ENCODE measurements around the gene LSM4. TPM values are rescaled to one million over a fixed set of nuclear protein-coding genes. Genes with fewer than 3 reads are reported as not detected.
"Not testable (repeated sequence)": the region's sequence is repeated elsewhere in the genome, so short reads cannot be mapped to it uniquely, and the experiment has no call there.

The LSM4 gene
- total and polyA plus RNA-seq, 2 experiments from 2014 or later, result 200 to 203 TPM

DNA sequence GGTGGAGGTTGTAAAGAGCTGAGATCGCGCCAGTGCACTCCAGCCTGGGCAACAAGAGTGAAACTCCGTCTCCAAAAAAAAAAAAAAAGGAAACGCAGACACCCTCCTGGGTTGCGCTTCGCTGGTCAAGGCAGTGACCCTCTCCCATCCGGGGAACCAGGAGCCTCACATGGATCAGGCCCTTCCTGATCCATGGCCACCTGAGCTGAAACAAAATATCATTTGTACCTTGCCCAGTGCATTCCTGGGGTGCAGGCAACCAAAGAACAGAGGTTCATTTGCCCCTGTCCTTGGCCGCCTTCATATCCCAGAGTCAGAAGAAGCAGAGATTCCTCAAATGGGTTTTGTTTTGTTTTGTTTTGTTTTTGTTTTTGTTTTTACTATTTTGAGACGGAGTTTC, 8.0 kb upstream of the LSM4 start:
- WGBS, 2 experiments (ENCODE audit: low coverage in 1 of 2, low lambda C conversion rate in 2 of 2, missing lambda C conversion rate in 2 of 2), result 57 to 62% methylated on average over 9 of the region's 9 CpGs
- no peak for DNase-seq

DNA sequence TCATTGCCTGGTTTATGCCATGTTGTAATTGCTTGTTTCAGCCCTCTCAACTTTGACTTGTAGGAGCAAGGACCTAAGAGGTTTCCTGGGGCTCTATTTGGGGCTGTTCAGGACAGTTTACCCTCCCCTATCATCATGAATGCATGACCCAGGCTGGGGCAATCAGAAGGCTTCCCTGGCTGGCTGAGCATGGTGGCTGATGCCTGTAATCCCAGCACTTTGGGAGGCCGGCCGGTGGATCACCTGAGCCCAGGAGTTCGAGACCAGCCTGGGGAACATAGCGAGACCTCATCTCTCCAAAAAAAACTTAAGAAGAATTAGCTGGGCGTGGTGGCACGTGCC, 6.1 kb upstream of the LSM4 start:
- no peaks in the 10 kb centered on the region for H3K36me3 ChIP-seq (ENCODE audit: low read depth)
- H3K27me3 ChIP-seq (replicated peaks; ENCODE audit: insufficient read depth), result no peaks in the 10 kb centered on the region
- H3K4me1 ChIP-seq (ENCODE audit: insufficient read depth), result peaks cover 8% of the 10 kb centered on the region
- WGBS, 2 experiments (ENCODE audit: low coverage in 1 of 2, low lambda C conversion rate in 2 of 2, missing lambda C conversion rate in 2 of 2), result 48 to 61% methylated on average over 6 of the region's 6 CpGs
- in situ Hi-C loops (cut with MboI), result no loop called here
- peak overlapping the region; percentile 56 for H3K27ac ChIP-seq
- peaks cover 17% of the 10 kb centered on the region for H3F3A ChIP-seq (ENCODE audit: insufficient read depth)
- H3K9ac ChIP-seq, result peak overlapping the region; percentile 67
- H3K79me2 ChIP-seq (ENCODE audit: insufficient read depth), result no peaks in the 10 kb centered on the region
- no peaks in the 10 kb centered on the region for H3K9me2 ChIP-seq (ENCODE audit: insufficient read depth)
- H3K4me2 ChIP-seq (ENCODE audit: unreplicated experiment), result peak overlapping the region; percentile 93
- peak overlapping the region; percentile 94 for H2AFZ ChIP-seq
- no peaks in the 10 kb centered on the region for H3K9me3 ChIP-seq (ENCODE audit: low read depth)
- no peak for TF ChIP-seq EZH2 (IDR thresholded peaks at IDR 0.05; ENCODE audit: insufficient read depth, poor library complexity, severe bottlenecking)
- TF ChIP-seq EZH2phosphoT487 (IDR thresholded peaks at IDR 0.05; ENCODE audit: insufficient read depth, low read depth), result no peak
- DNase-seq, result no peak
- no peaks in the 10 kb centered on the region for H4K20me1 ChIP-seq (ENCODE audit: insufficient read depth)
- peak overlapping the region; percentile 67 for H3K4me3 ChIP-seq

More for the DNA sequence above, 8.0 kb upstream of the LSM4 start:
- no peaks in the 10 kb centered on the region for H3K27me3 ChIP-seq (replicated peaks; ENCODE audit: insufficient read depth)
- H3K9me3 ChIP-seq (ENCODE audit: low read depth), result no peaks in the 10 kb centered on the region
- H3K4me2 ChIP-seq (ENCODE audit: unreplicated experiment), result no peak overlapping the region
- H2AFZ ChIP-seq, result no peak overlapping the region
- no peak overlapping the region for H3K9ac ChIP-seq
- no peak overlapping the region for H3K4me3 ChIP-seq
- no peaks in the 10 kb centered on the region for H3K36me3 ChIP-seq (ENCODE audit: low read depth)
- no peaks in the 10 kb centered on the region for H3K79me2 ChIP-seq (ENCODE audit: insufficient read depth)
- peaks cover 6% of the 10 kb centered on the region; the same call in 1 of the 2 replicates for H3K4me1 ChIP-seq (ENCODE audit: insufficient read depth)
- no peak overlapping the region for H3K27ac ChIP-seq
- TF ChIP-seq EZH2phosphoT487 (IDR thresholded peaks at IDR 0.05; ENCODE audit: insufficient read depth, low read depth) (no peak), EZH2 (IDR thresholded peaks at IDR 0.05; ENCODE audit: insufficient read depth, poor library complexity, severe bottlenecking) (no peak)
- in situ Hi-C loops (cut with MboI), result no loop called here
- no peaks in the 10 kb centered on the region for H3K9me2 ChIP-seq (ENCODE audit: insufficient read depth)
- no peaks in the 10 kb centered on the region for H4K20me1 ChIP-seq (ENCODE audit: insufficient read depth)
- peaks cover 12% of the 10 kb centered on the region for H3F3A ChIP-seq (ENCODE audit: insufficient read depth)

DNA sequence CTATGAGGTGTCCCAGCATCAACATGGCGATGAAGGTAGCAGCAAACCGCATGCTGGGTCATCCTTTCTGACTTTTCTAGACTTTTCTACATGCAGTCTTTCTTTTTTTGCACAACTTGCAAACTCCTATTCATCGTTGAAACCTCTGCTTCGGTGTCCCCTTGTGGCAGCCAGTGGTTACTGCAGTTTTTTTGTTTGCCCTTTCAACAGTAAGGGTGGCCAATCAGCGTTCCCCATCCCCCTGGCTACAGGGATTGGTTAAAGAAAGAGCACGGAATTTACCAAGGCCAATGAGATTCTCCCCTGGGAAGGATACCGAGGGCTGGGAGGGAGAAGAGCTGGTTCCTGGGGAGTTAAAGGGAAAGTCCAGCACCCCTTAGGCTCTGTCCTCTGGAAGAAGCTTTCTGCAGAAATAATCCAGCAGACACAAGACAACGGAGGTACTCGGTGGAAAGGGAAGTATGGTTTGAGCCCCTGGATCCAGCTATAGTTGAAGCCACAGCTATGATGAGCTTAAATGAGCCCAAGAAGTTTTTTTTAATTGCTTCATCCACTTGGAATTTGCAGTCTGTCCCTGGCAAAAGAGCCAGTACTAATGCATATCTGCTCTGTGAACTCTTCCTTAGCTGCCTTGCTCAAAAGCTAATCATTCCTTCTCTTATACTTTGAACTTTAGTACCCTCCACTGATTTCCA, 5.6 kb upstream of the LSM4 start:
- peak overlapping the region; percentile 67 for H3K9ac ChIP-seq
- 2% methylated on average over 9 of the region's 9 CpGs for WGBS, 2 experiments (ENCODE audit: low coverage in 1 of 2, low lambda C conversion rate in 2 of 2, missing lambda C conversion rate in 2 of 2)
- H3F3A ChIP-seq (ENCODE audit: insufficient read depth), result peaks cover 22% of the 10 kb centered on the region
- peak; percentile 98 for DNase-seq
- no peaks in the 10 kb centered on the region for H3K9me2 ChIP-seq (ENCODE audit: insufficient read depth)
- no peaks in the 10 kb centered on the region for H3K9me3 ChIP-seq (ENCODE audit: low read depth)
- H3K27me3 ChIP-seq (replicated peaks; ENCODE audit: insufficient read depth), result no peaks in the 10 kb centered on the region
- H3K27ac ChIP-seq, result peak overlapping the region; percentile 56
- H3K4me1 ChIP-seq (ENCODE audit: insufficient read depth), result peaks cover 11% of the 10 kb centered on the region
- H2AFZ ChIP-seq, result peak overlapping the region; percentile 94
- no peaks in the 10 kb centered on the region for H3K79me2 ChIP-seq (ENCODE audit: insufficient read depth)
- H3K4me2 ChIP-seq (ENCODE audit: unreplicated experiment), result peak overlapping the region; percentile 93
- peak overlapping the region; percentile 67 for H3K4me3 ChIP-seq
- no peak for TF ChIP-seq EZH2 (IDR thresholded peaks at IDR 0.05; ENCODE audit: insufficient read depth, poor library complexity, severe bottlenecking)
- no peak for TF ChIP-seq EZH2phosphoT487 (IDR thresholded peaks at IDR 0.05; ENCODE audit: insufficient read depth, low read depth)
- no peaks in the 10 kb centered on the region for H4K20me1 ChIP-seq (ENCODE audit: insufficient read depth)
- in situ Hi-C loops (cut with MboI), result no loop called here
- no peaks in the 10 kb centered on the region for H3K36me3 ChIP-seq (ENCODE audit: low read depth)

DNA sequence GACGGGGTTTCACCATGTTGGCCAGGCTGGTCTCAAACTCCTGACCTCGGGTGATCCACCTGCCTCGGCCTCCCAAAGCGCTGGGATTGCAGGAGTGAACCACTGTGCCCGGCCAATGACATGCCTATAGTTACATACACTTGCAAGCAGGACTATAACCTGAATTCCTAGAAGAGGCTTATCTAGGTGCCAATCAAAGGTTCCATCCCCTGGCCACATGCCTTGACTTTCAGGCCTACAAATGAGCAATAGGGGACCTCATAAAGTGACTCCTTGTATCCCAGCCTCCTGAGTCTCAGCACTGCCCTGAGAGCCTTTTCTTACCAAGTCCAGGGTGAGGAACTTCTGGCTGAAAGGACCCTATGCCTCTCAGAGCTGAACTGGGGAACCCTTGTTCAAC, 3.9 kb upstream of the LSM4 start:
- Histone ChIP-seq H3K27me3 (replicated peaks; ENCODE audit: insufficient read depth) (no peaks in the 10 kb centered on the region), H4K20me1 (ENCODE audit: insufficient read depth) (no peaks in the 10 kb centered on the region), H3K4me3 (no peak overlapping the region), H3K4me1 (ENCODE audit: insufficient read depth) (peaks cover 20% of the 10 kb centered on the region), H3K4me2 (ENCODE audit: unreplicated experiment) (no peak overlapping the region), H3K79me2 (ENCODE audit: insufficient read depth) (peaks cover 10% of the 10 kb centered on the region), H3K9ac (no peak overlapping the region), H3K9me2 (ENCODE audit: insufficient read depth) (no peaks in the 10 kb centered on the region), H3F3A (ENCODE audit: insufficient read depth) (peaks cover 30% of the 10 kb centered on the region), H3K27ac (no peak overlapping the region), H3K36me3 (ENCODE audit: low read depth) (no peaks in the 10 kb centered on the region), H2AFZ (peak overlapping the region; percentile 14; the same call in 1 of the 2 replicates), H3K9me3 (ENCODE audit: low read depth) (no peaks in the 10 kb centered on the region)
- no peak for DNase-seq
- in situ Hi-C loops (cut with MboI), result no loop called here
- WGBS, 2 experiments (ENCODE audit: low coverage in 1 of 2, low lambda C conversion rate in 2 of 2, missing lambda C conversion rate in 2 of 2), result 70 to 78% methylated on average over 5 of the region's 5 CpGs
- no peak for TF ChIP-seq EZH2phosphoT487 (IDR thresholded peaks at IDR 0.05; ENCODE audit: insufficient read depth, low read depth)
- TF ChIP-seq EZH2 (IDR thresholded peaks at IDR 0.05; ENCODE audit: insufficient read depth, poor library complexity, severe bottlenecking), result no peak

DNA sequence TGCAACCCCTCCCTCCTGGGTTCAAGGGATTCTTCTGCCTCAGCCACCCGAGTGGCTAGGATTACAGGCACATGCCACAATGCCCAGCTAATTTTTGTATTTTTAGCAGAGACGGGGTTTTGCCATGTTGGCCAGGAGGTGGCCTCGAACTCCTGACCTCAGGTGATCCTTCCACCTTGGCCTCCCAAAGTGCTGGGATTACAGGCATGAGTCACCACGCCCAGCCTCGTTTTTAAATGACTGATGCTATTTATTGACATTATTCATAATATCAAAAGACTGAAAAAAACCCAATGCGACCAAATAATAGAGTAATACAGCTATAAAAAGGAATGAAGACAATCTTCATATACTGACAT, 1.5 kb upstream of the LSM4 start:
- not testable (repeated sequence) for H4K20me1 ChIP-seq (ENCODE audit: insufficient read depth); H3K4me3 ChIP-seq; H3K36me3 ChIP-seq (ENCODE audit: low read depth); DNase-seq; H3K9me3 ChIP-seq (ENCODE audit: low read depth); H3K27me3 ChIP-seq (replicated peaks; ENCODE audit: insufficient read depth); H3K4me2 ChIP-seq (ENCODE audit: unreplicated experiment); H3K9me2 ChIP-seq (ENCODE audit: insufficient read depth)
- peaks cover 35% of the 10 kb centered on the region for H3K79me2 ChIP-seq (ENCODE audit: insufficient read depth)
- peaks cover 26% of the 10 kb centered on the region for H3F3A ChIP-seq (ENCODE audit: insufficient read depth)
- WGBS, 2 experiments (ENCODE audit: low coverage in 1 of 2, low lambda C conversion rate in 2 of 2, missing lambda C conversion rate in 2 of 2), result 25 to 27% methylated on average over 6 of the region's 6 CpGs
- H2AFZ ChIP-seq, result peak overlapping the region; percentile 98
- in situ Hi-C loops (cut with MboI), result loop anchor here (5.0 kb wide), 1 partner anchor 47 kb away; no protein-coding TSS in a partner anchor
- peak overlapping the region; percentile 82 for H3K27ac ChIP-seq
- H3K9ac ChIP-seq, result peak overlapping the region; percentile 89
- H3K4me1 ChIP-seq (ENCODE audit: insufficient read depth), result peaks cover 26% of the 10 kb centered on the region
